CD4-positive, alpha-beta T cell (primary cell): ENCODE data around the gene MAST4. TPM values are rescaled to one million over a fixed set of nuclear protein-coding genes. Genes with fewer than 3 reads are reported as not detected.

Experiments used
- ATAC-seq: fragments of 200-7000 bp; cut with Tn5 transposase; one replicate; pipeline ENCODE4 v1.10.0; 2022; ENCODE audit warnings: mild to moderate bottlenecking; ENCODE audit not compliant: poor library complexity
- CTCF ChIA-PET: fragments of 350-600 bp; sonication (Branson Sonifier 250); formaldehyde crosslinking; loops from one replicate; lab custom pipeline; 2021; ENCODE audit warnings: antibody characterized with exemption, inconsistent platforms; lab: Charles Lee
- POLR2A ChIA-PET: fragments of 350-600 bp; sonication (Branson Sonifier 250); formaldehyde crosslinking; loops from one replicate; lab custom pipeline; 2021; ENCODE audit warnings: antibody characterized with exemption, inconsistent platforms; lab: Charles Lee
- DNase-seq, 14 experiments: peaks; one replicate each; pipeline ENCODE4 v3.0.0-alpha.2; 2013 to 2020; ENCODE audit warnings: mixed read lengths in 2 of 14
- H3K27ac ChIP-seq, 2 donors: one replicate each; pipeline versions ENCODE4 v1.5.1 to v1.7.0; 2013; ENCODE audit warnings: low read length in 2 of 2, low read depth in 1 of 2, mild to moderate bottlenecking in 1 of 2
- H3K27me3 ChIP-seq, 2 experiments: 1 replicate in 1 of 2; 2 replicates in 1 of 2; pipeline versions ENCODE4 v1.6.1 to v1.7.0; 2013; ENCODE audit warnings: low read length in 2 of 2, control low read depth in 1 of 2, mild to moderate bottlenecking in 1 of 2, moderate library complexity in 1 of 2; ENCODE audit not compliant: insufficient read depth in 2 of 2, control insufficient read depth in 1 of 2
- H3K36me3 ChIP-seq: one replicate; pipeline ENCODE4 v1.6.1; 2013; ENCODE audit warnings: low read length, control low read depth; ENCODE audit not compliant: insufficient read depth
- H3K4me1 ChIP-seq: one replicate; pipeline ENCODE4 v1.6.1; 2013; ENCODE audit warnings: low read length, control low read depth; ENCODE audit not compliant: insufficient read depth
- H3K4me3 ChIP-seq: one replicate; pipeline ENCODE4 v1.5.1; 2013; ENCODE audit warnings: mild to moderate bottlenecking, low read length, moderate library complexity
- H3K9me3 ChIP-seq, 2 experiments: 1 replicate in 1 of 2; 2 replicates in 1 of 2; pipeline versions ENCODE4 v1.6.1 to v1.7.0; 2013; ENCODE audit warnings: low read length in 2 of 2, mild to moderate bottlenecking in 2 of 2, control low read depth in 1 of 2, moderate library complexity in 1 of 2; ENCODE audit not compliant: control insufficient read depth in 1 of 2, insufficient read depth in 1 of 2
- H3K27ac Mint-ChIP-seq: one replicate; pipeline ENCODE4 v1.8.0; 2020; ENCODE audit warnings: mixed read lengths
- H3K27me3 Mint-ChIP-seq: one replicate; pipeline ENCODE4 v1.8.0; 2021; ENCODE audit warnings: mixed read lengths
- H3K36me3 Mint-ChIP-seq: one replicate; pipeline ENCODE4 v1.8.0; 2021; ENCODE audit warnings: low read depth, mixed read lengths
- H3K4me1 Mint-ChIP-seq: one replicate; pipeline ENCODE4 v1.8.0; 2021; ENCODE audit warnings: low read depth, mixed read lengths
- H3K4me3 Mint-ChIP-seq: one replicate; pipeline ENCODE4 v1.8.0; 2020; ENCODE audit warnings: mild to moderate bottlenecking, mixed read lengths
- H3K9me3 Mint-ChIP-seq: one replicate; pipeline ENCODE4 v1.8.0; 2020; ENCODE audit warnings: mixed read lengths
- CTCF ChIP-seq: fragments of 200-600 bp; IDR thresholded peaks from one replicate; pipeline ENCODE4 v1.8.0; 2022; ENCODE audit warnings: antibody characterized with exemption, mild to moderate bottlenecking
- intact Hi-C, 2 experiments: fragments of 100-400 bp; cut with DNase I in 1 of 2; cut with micrococcal nuclease in 1 of 2; formaldehyde crosslinking; loops; one replicate each; pipeline versions ENCODE4 v1.15.1 to v1.9.0; 2023 to 2025; cut with DNase I, micrococcal nuclease
- total RNA-seq, 174 experiments: library from RNA in 2 of 174; stranded (reverse) in 2 of 174; gene quantifications; one replicate each; pipeline ENCODE4 v1.2.3 and lab custom pipeline; 2021 to 2026

MAST4 gene
- total RNA-seq, 2 experiments from 2014 or later: 21.3 to 21.6 TPM

GRCh38 chr5:67002832-67003684 lies 406.9 kb downstream of the MAST4 start:
- Histone ChIP-seq H3K27me3 (no peaks in the 10 kb centered on the region), H3K36me3 (no peaks in the 10 kb centered on the region), H3K27ac (peak overlapping the region; percentile 69 to 77), H3K4me3 (peak overlapping the region; percentile 67), H3K9me3 (no peaks in the 10 kb centered on the region), H3K4me1 (peaks cover 23% of the 10 kb centered on the region)
- no peak for TF ChIP-seq CTCF
- Mint-ChIP-seq H3K9me3 (no peaks in the 10 kb centered on the region), H3K27me3 (no peaks in the 10 kb centered on the region), H3K36me3 (peaks cover 11% of the 10 kb centered on the region), H3K27ac (peak overlapping the region; percentile 96), H3K4me1 (peaks cover 47% of the 10 kb centered on the region), H3K4me3 (peak overlapping the region; percentile 92)
- ATAC-seq: no peak
- CTCF ChIA-PET: interaction anchor here (2.3 kb wide), 1 partner anchor 15 kb away, joined by 8 read pairs; no protein-coding TSS in a partner anchor
- intact Hi-C loops: loop anchor here (5.0 to 10.0 kb wide), 7 partner anchors 34 to 1432 kb away; no protein-coding TSS in a partner anchor
- POLR2A ChIA-PET: interaction anchor here (1.0 to 4.3 kb wide), 3 partner anchors 12 to 166 kb away, joined by 3 to 25 read pairs (median 3); no protein-coding TSS in a partner anchor
- no peak for DNase-seq

DNA sequence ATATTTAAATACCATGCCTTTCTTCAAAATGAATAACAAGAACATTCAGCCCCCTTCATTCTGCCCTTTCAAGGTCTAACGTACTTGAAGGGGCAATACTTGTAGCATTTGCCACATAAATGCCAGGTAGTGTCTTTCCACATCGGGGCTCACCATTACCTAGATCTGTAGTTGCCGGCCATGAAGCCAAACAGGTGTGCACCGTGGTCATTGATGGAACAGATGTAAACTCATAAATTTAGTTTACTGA lies 407.4 kb downstream of the MAST4 start:
- H3K4me1 Mint-ChIP-seq: peaks cover 52% of the 10 kb centered on the region
- Histone ChIP-seq H3K36me3 (no peaks in the 10 kb centered on the region), H3K27me3 (no peaks in the 10 kb centered on the region), H3K27ac (peak overlapping the region; percentile 69 to 77), H3K9me3 (no peaks in the 10 kb centered on the region), H3K4me3 (peak overlapping the region; percentile 67), H3K4me1 (peaks cover 23% of the 10 kb centered on the region)
- ChIA-PET CTCF (no interaction called here), POLR2A (interaction anchor here (0.9 to 4.3 kb wide), 4 partner anchors 11 to 1212 kb away, joined by 3 to 25 read pairs (median 8); partner anchors contain the start of gene PIK3R1)
- DNase-seq (no peak), ATAC-seq (no peak)
- no peaks in the 10 kb centered on the region for H3K9me3 Mint-ChIP-seq
- no peaks in the 10 kb centered on the region for H3K27me3 Mint-ChIP-seq
- no peak for TF ChIP-seq CTCF
- H3K27ac Mint-ChIP-seq: peak overlapping the region; percentile 96
- H3K36me3 Mint-ChIP-seq: peaks cover 11% of the 10 kb centered on the region
- peak overlapping the region; percentile 92 for H3K4me3 Mint-ChIP-seq
- intact Hi-C loops: loop anchor here (5.0 to 10.0 kb wide), 7 partner anchors 34 to 1431 kb away; no protein-coding TSS in a partner anchor

DNA sequence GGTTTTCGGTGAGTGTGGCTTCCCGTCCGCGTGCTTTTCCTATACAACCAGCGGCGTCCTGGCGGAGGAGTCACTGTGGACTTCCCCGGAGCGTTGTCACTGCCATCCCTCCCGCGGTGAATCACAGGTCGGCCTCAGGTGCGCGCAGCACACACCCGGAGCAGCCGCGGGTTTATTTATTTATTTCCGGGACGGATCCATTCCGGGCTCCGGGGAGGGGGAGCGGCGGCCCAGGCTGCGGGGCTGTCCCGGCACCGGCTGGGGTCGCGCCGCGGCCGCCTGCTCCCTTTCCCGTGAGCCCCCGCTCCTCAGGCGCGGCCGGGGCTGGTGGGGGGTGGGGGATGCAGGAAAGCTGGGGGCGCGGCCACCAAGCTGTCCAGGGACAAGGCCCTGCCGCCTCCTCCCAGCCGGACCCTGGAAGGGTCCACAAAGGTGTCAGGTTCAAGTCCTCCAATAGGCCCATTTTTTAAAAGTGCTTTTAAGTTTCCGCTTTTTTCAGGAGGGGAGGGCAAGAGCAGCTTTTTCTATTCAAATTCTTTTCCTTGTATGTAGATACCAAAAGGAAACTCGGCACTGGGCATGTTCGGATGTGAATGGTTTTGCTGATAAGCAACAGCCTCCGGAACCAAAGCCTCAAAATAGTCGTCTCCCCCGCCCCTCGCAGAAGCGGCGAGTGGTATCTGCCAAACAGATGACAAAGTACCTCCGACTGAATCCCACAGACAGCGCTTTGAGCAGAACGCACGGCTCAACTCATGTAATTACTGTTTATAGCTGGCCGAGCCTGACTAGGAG lies 407.9 kb downstream of the MAST4 start:
- Mint-ChIP-seq H3K4me1 (peaks cover 57% of the 10 kb centered on the region), H3K27me3 (no peaks in the 10 kb centered on the region), H3K9me3 (no peaks in the 10 kb centered on the region), H3K4me3 (peak overlapping the region; percentile 94), H3K27ac (peak overlapping the region; percentile 96), H3K36me3 (peaks cover 11% of the 10 kb centered on the region)
- H3K36me3 ChIP-seq: no peaks in the 10 kb centered on the region
- CTCF ChIA-PET: interaction anchor here (1.2 to 1.5 kb wide), 2 partner anchors 16 to 157 kb away, joined by 3 to 4 read pairs; no protein-coding TSS in a partner anchor
- intact Hi-C loops: loop anchor here (2.0 to 10.0 kb wide), 8 partner anchors 33 to 1431 kb away; no protein-coding TSS in a partner anchor
- POLR2A ChIA-PET: interaction anchor here (0.7 to 4.3 kb wide), 10 partner anchors 9 to 1212 kb away, joined by 3 to 25 read pairs (median 4); partner anchors contain the start of gene PIK3R1
- H3K27ac ChIP-seq: peak overlapping the region; percentile 69 to 77
- H3K9me3 ChIP-seq: no peaks in the 10 kb centered on the region
- H3K27me3 ChIP-seq: no peaks in the 10 kb centered on the region
- peak; percentile 76 to 95 (median 86) for DNase-seq
- peak; percentile 81 for ATAC-seq
- peak overlapping the region; percentile 67 for H3K4me3 ChIP-seq
- H3K4me1 ChIP-seq: peaks cover 23% of the 10 kb centered on the region
- TF ChIP-seq CTCF: no peak
